Activated T-cell treated with anti-CD3 and anti-CD28 coated beads for 48 hours (primary cell): Measurements from ENCODE around the gene PRKG2.
"Not testable (repeated sequence)": the region's sequence is repeated elsewhere in the genome, so short reads cannot be mapped to it uniquely, and the experiment has no call there.

Source experiments
- DNase-seq: peaks from one replicate; pipeline ENCODE4 v3.0.0-alpha.2; 2020; ENCODE audit warnings: low read depth

PRKG2 gene

GRCh38 chr4:81214881-81215868 lies at the start of gene PRKG2:
PRKG2 (minus strand) TSS chr4:81215222; CDS start chr4:81205047, 10,175 bp downstream.
- no peak for DNase-seq

- DNase-seq = no peak
Observed at GRCh38 chr4:81260443-81261101, 45.5 kb upstream of the PRKG2 start.

- no peak for DNase-seq
Observed at GRCh38 chr4:81258841-81259550, 44.0 kb upstream of the PRKG2 start.

GRCh38 chr4:81257816-81258215 lies 42.8 kb upstream of the PRKG2 start:
- DNase-seq = no peak

- DNase-seq = no peak
Observed at GRCh38 chr4:81257021-81257420, 42.0 kb upstream of the PRKG2 start.

GRCh38 chr4:81256059-81256970 lies 41.3 kb upstream of the PRKG2 start:
- no peak for DNase-seq

- DNase-seq = no peak
Observed at GRCh38 chr4:81255524-81255923, 40.5 kb upstream of the PRKG2 start.

GRCh38 chr4:81250430-81250829 lies 35.4 kb upstream of the PRKG2 start:
- no peak for DNase-seq

- DNase-seq = no peak
Observed at GRCh38 chr4:81245218-81246009, 30.4 kb upstream of the PRKG2 start.

GRCh38 chr4:81237791-81238190 lies 22.8 kb upstream of the PRKG2 start:
- DNase-seq = no peak

- no peak for DNase-seq
Observed at GRCh38 chr4:81235982-81236749, 21.1 kb upstream of the PRKG2 start.

- no peak for DNase-seq
Observed at GRCh38 chr4:81227968-81228367, 12.9 kb upstream of the PRKG2 start.

GRCh38 chr4:81227138-81227537 lies 12.1 kb upstream of the PRKG2 start:
- no peak for DNase-seq

- no peak for DNase-seq
Observed at GRCh38 chr4:81225252-81225651, 10.2 kb upstream of the PRKG2 start.

- not testable (repeated sequence) for DNase-seq
Observed at GRCh38 chr4:81222082-81222472, 7.1 kb upstream of the PRKG2 start.

- DNase-seq = no peak
Observed at GRCh38 chr4:81221303-81222081, 6.5 kb upstream of the PRKG2 start.

- no peak for DNase-seq
Observed at GRCh38 chr4:81220271-81220670, 5.2 kb upstream of the PRKG2 start.

- no peak for DNase-seq
Observed at GRCh38 chr4:81218206-81218605, 3.2 kb upstream of the PRKG2 start.

- no peak for DNase-seq
Observed at GRCh38 chr4:81217779-81218178, 2.8 kb upstream of the PRKG2 start.
